ENCODE measurements around the gene SH3PXD2A. TPM values are rescaled to one million over a fixed set of nuclear protein-coding genes. Genes with fewer than 3 reads are reported as not detected.

The SH3PXD2A gene
- total and polyA plus RNA-seq, 12 donors = 6.9 to 44.9 (median 34.4) TPM

GRCh38 chr10:103708627-103709288, 146.6 kb downstream of the SH3PXD2A start:
- intact Hi-C loops (cut with DNase I) = no loop called here
- Histone ChIP-seq H3K36me3 (no peaks in the 10 kb centered on the region), H3K4me3 (no peak overlapping the region), H3K27me3 (no peaks in the 10 kb centered on the region), H3K4me1 (peaks cover 0 to 27% (median 2%) of the 10 kb centered on the region in 9 donors), H3K9me3 (no peaks in the 10 kb centered on the region), H3K27ac (no peak overlapping the region)
- DNase-seq (no peak), ATAC-seq (no peak)
- no peak for TF ChIP-seq CTCF (IDR thresholded peaks at IDR 0.05)
- WGBS, 2 donors = 67 to 69% methylated on average over 6 of the region's 6 CpGs

- DNase-seq (no peak), ATAC-seq (no peak)
- Histone ChIP-seq H3K4me1 (peaks cover 0 to 27% (median under 1%) of the 10 kb centered on the region in 9 donors), H3K27me3 (no peaks in the 10 kb centered on the region), H3K36me3 (no peaks in the 10 kb centered on the region), H3K27ac (no peak overlapping the region), H3K4me3 (no peak overlapping the region), H3K9me3 (no peaks in the 10 kb centered on the region)
- 70 to 74% methylated on average over 10 of the region's 10 CpGs for WGBS, 2 donors
- intact Hi-C loops (cut with DNase I) = no loop called here
- no peak for TF ChIP-seq CTCF (IDR thresholded peaks at IDR 0.05)
Measured at GRCh38 chr10:103707956-103708626, 147.3 kb downstream of the SH3PXD2A start.

GRCh38 chr10:103706762-103707161, 148.6 kb downstream of the SH3PXD2A start:
- no peak for ATAC-seq
- Histone ChIP-seq H3K4me1 (peaks cover 0 to 24% (median 0%) of the 10 kb centered on the region in 9 donors), H3K36me3 (no peaks in the 10 kb centered on the region), H3K27ac (no peak overlapping the region), H3K27me3 (no peaks in the 10 kb centered on the region), H3K9me3 (no peaks in the 10 kb centered on the region), H3K4me3 (no peak overlapping the region)
- no peak for TF ChIP-seq CTCF (IDR thresholded peaks at IDR 0.05)
- no peak for DNase-seq
- intact Hi-C loops (cut with DNase I) = no loop called here
- 76 to 81% methylated on average over 6 of the region's 6 CpGs for WGBS, 2 donors

GRCh38 chr10:103706047-103706446, 149.3 kb downstream of the SH3PXD2A start:
- H3K4me3 ChIP-seq = no peak overlapping the region
- H3K27ac ChIP-seq = no peak overlapping the region
- intact Hi-C loops (cut with DNase I) = no loop called here
- H3K27me3 ChIP-seq = no peaks in the 10 kb centered on the region
- no peak for ATAC-seq
- TF ChIP-seq CTCF (IDR thresholded peaks at IDR 0.05) = no peak
- peaks cover 0 to 24% (median 0%) of the 10 kb centered on the region in 9 donors for H3K4me1 ChIP-seq
- H3K36me3 ChIP-seq = no peaks in the 10 kb centered on the region
- WGBS, 2 donors = 83 to 89% methylated on average over 5 of the region's 5 CpGs
- no peak for DNase-seq
- H3K9me3 ChIP-seq = no peaks in the 10 kb centered on the region

All from heart right ventricle (tissue), 16 donors.